Stimulated activated CD4-positive, alpha-beta T cell treated with anti-CD3 and anti-CD28 coated beads, Interleukin-15, amount 100 ng/mL, for 24 hours (primary cell): ENCODE data around the gene RTP1.
"Not testable (repeated sequence)": the region's sequence is repeated elsewhere in the genome, so short reads cannot be mapped to it uniquely, and the experiment has no call there.

Experiments used
- DNase-seq: peaks from one replicate; pipeline ENCODE4 v3.0.0-alpha.2; 2020

RTP1 gene

GRCh38 chr3:187197335-187197649 lies at the start of gene RTP1:
TSS of gene RTP1 (plus strand) at chr3:187197486. CDS start at chr3:187197516, 30 bp downstream.
- DNase-seq, result no peak

GRCh38 chr3:187150186-187150585 lies 47.1 kb upstream of the RTP1 start:
- no peak for DNase-seq

- peak; percentile 80 for DNase-seq
Observed at GRCh38 chr3:187150599-187150998, 46.7 kb upstream of the RTP1 start.

- no peak for DNase-seq
Observed at GRCh38 chr3:187161556-187161955, 35.7 kb upstream of the RTP1 start.

GRCh38 chr3:187162265-187162953 lies 34.9 kb upstream of the RTP1 start:
- DNase-seq, result no peak

- DNase-seq, result peak; percentile 18
Observed at GRCh38 chr3:187165144-187165543, 32.1 kb upstream of the RTP1 start.

- no peak for DNase-seq
Observed at GRCh38 chr3:187166750-187167149, 30.5 kb upstream of the RTP1 start.

- DNase-seq, result no peak
Observed at GRCh38 chr3:187167777-187168176, 29.5 kb upstream of the RTP1 start.

GRCh38 chr3:187169231-187169960 lies 27.9 kb upstream of the RTP1 start:
- DNase-seq, result no peak

- not testable (repeated sequence) for DNase-seq
Observed at GRCh38 chr3:187170911-187171310, 26.4 kb upstream of the RTP1 start.

- no peak for DNase-seq
Observed at GRCh38 chr3:187172929-187173328, 24.4 kb upstream of the RTP1 start.

- DNase-seq, result no peak
Observed at GRCh38 chr3:187181454-187182170, 15.7 kb upstream of the RTP1 start.

- DNase-seq, result no peak
Observed at GRCh38 chr3:187183210-187183862, 13.9 kb upstream of the RTP1 start.

GRCh38 chr3:187183903-187184302 lies 13.4 kb upstream of the RTP1 start:
- no peak for DNase-seq

- DNase-seq, result no peak
Observed at GRCh38 chr3:187185759-187186158, 11.5 kb upstream of the RTP1 start.

- no peak for DNase-seq
Observed at GRCh38 chr3:187186375-187186774, 10.9 kb upstream of the RTP1 start.

- DNase-seq, result no peak
Observed at GRCh38 chr3:187186801-187187421, 10.4 kb upstream of the RTP1 start.

GRCh38 chr3:187188931-187189330 lies 8.4 kb upstream of the RTP1 start:
- DNase-seq, result no peak

- DNase-seq, result no peak
Observed at GRCh38 chr3:187191271-187191670, 6.0 kb upstream of the RTP1 start.

- DNase-seq, result no peak
Observed at GRCh38 chr3:187193181-187193580, 4.1 kb upstream of the RTP1 start.

- no peak for DNase-seq
Observed at GRCh38 chr3:187196573-187197334, 532 bp upstream of the RTP1 start.

GRCh38 chr3:187198490-187198889 lies 1.2 kb downstream of the RTP1 start:
- DNase-seq, result no peak
